A549 (cell line): ENCODE results near the gene AGTRAP. TPM values are rescaled to one million over a fixed set of nuclear protein-coding genes. Genes with fewer than 3 reads are reported as not detected.
A peak's percentile ranks its signal among the peaks of the same experiment; 100 is the strongest.

Experiments used
- ATAC-seq, 2 experiments: fragments of 200-7000 bp in 1 of 2; fragments of >200 bp in 1 of 2; cut with Nextera tagmentation in 1 of 2; cut with Tn5 transposase in 1 of 2; 3 replicates each; pipeline versions ENCODE4 v1.8.0 to v1.9.1; 2018 to 2020; ENCODE audit warnings: mild to moderate bottlenecking in 1 of 2, moderate library complexity in 1 of 2
- CTCF ChIA-PET: fragments of 300-600 bp; sonication (Branson Sonifier 250); formaldehyde crosslinking; extraction: SDS; loops from one replicate; lab custom pipeline; 2021; ENCODE audit warnings: antibody characterized with exemption, inconsistent platforms; lab: Yijun Ruan, JAX
- POLR2A ChIA-PET: fragments of 350-600 bp; formaldehyde crosslinking; extraction: SDS; loops from one replicate; lab custom pipeline; 2021; ENCODE audit warnings: antibody characterized with exemption, inconsistent platforms; lab: Yijun Ruan, JAX
- DNase-seq, 2 experiments: peaks; one replicate each; pipeline versions ENCODE4 v3.0.0 to v3.0.0-alpha.2; 2011 to 2016; ENCODE audit warnings: low read depth in 1 of 2, low spot score in 1 of 2
- FAIRE-seq: peaks from 2 replicates; lab custom pipeline; 2011; peaks lifted over from hg19 to GRCh38; lab: Jason Lieb, UNC
- H3K27ac ChIP-seq, 2 experiments: fragments of >200 bp; sonication (Bioruptor Twin); formaldehyde crosslinking; 3 replicates each; pipeline ENCODE4 v1.5.1; 2016 to 2017
- H3K4me1 ChIP-seq: fragments of >200 bp; sonication (Bioruptor Twin); formaldehyde crosslinking; 3 replicates; pipeline ENCODE4 v1.6.1; 2016
- H3K4me2 ChIP-seq: fragments of >200 bp; sonication (Bioruptor Twin); formaldehyde crosslinking; 3 replicates; pipeline ENCODE4 v1.6.1; 2016
- H3K4me3 ChIP-seq: fragments of >200 bp; sonication (Bioruptor Twin); formaldehyde crosslinking; 3 replicates; pipeline ENCODE4 v1.5.1; 2016
- H3K9me3 ChIP-seq: fragments of >200 bp; sonication (Bioruptor Twin); formaldehyde crosslinking; 3 replicates; pipeline ENCODE4 v1.6.1; 2016
- BHLHE40 ChIP-seq: IDR thresholded peaks from 2 replicates; pipeline ENCODE4 v1.6.1; 2012; ENCODE audit warnings: low read depth, low read length, inconsistent platforms
- CBX2 ChIP-seq: fragments of 200-600 bp; sonication (generic); IDR thresholded peaks from 2 replicates; pipeline ENCODE4 v1.6.1; 2016; ENCODE audit warnings: low read depth, mild to moderate bottlenecking, borderline replicate concordance
- CTCF ChIP-seq: fragments of >200 bp; sonication (Bioruptor Twin); formaldehyde crosslinking; IDR thresholded peaks from 3 replicates; pipeline ENCODE4 v1.5.1; 2016
- E2F6 ChIP-seq: IDR thresholded peaks from 2 replicates; pipeline ENCODE4 v1.6.1; 2012; ENCODE audit warnings: low read depth, borderline replicate concordance
- EHMT2 ChIP-seq: fragments of 200-600 bp; sonication (generic); IDR thresholded peaks from 2 replicates; pipeline ENCODE4 v1.6.1; 2016; ENCODE audit warnings: antibody characterized with exemption, low read depth, mild to moderate bottlenecking, moderate library complexity
- ELK1 ChIP-seq: fragments of 150-350 bp; IDR thresholded peaks from 2 replicates; pipeline ENCODE4 v1.6.1; 2014; ENCODE audit warnings: low read depth, mild to moderate bottlenecking, low read length
- ESRRA ChIP-seq: fragments of 150-350 bp; IDR thresholded peaks from 2 replicates; pipeline ENCODE4 v1.6.1; 2014; ENCODE audit warnings: mild to moderate bottlenecking, low read length, borderline replicate concordance
- FOSB ChIP-seq: fragments of 250-450 bp; sonication (Bioruptor Pico); IDR thresholded peaks from 2 replicates; pipeline ENCODE4 v1.5.0; 2020; ENCODE audit warnings: mild to moderate bottlenecking, moderate library complexity
- FOXS1 ChIP-seq: fragments of 250-450 bp; sonication (Bioruptor Pico); IDR thresholded peaks from 2 replicates; pipeline ENCODE4 v1.5.0; 2020; ENCODE audit warnings: mild to moderate bottlenecking, moderate library complexity
- GATA3 ChIP-seq: IDR thresholded peaks from 2 replicates; pipeline ENCODE4 v1.6.1; 2012; ENCODE audit warnings: borderline replicate concordance
- HDAC2 ChIP-seq: fragments of 200-600 bp; sonication (generic); IDR thresholded peaks from 2 replicates; pipeline ENCODE4 v1.6.1; 2016
- HEYL ChIP-seq: fragments of 250-450 bp; sonication (Bioruptor Pico); IDR thresholded peaks from 2 replicates; pipeline ENCODE4 v1.8.0; 2021; ENCODE audit warnings: mild to moderate bottlenecking, moderate library complexity
- HMGXB4 ChIP-seq: fragments of 250-450 bp; sonication (Bioruptor Pico); IDR thresholded peaks from 2 replicates; pipeline ENCODE4 v1.5.0; 2021; ENCODE audit warnings: mild to moderate bottlenecking, moderate library complexity, borderline replicate concordance
- KDM1A ChIP-seq: fragments of 200-600 bp; sonication (generic); IDR thresholded peaks from 2 replicates; pipeline ENCODE4 v1.6.1; 2016; ENCODE audit warnings: low read depth, mild to moderate bottlenecking
- MAFK ChIP-seq: fragments of 450-650 bp; IDR thresholded peaks from 2 replicates; pipeline ENCODE4 v1.6.1; 2014; ENCODE audit not compliant: partially characterized antibody
- MAZ ChIP-seq: fragments of 150-350 bp; IDR thresholded peaks from 2 replicates; pipeline ENCODE4 v1.6.1; 2014; ENCODE audit warnings: antibody characterized with exemption, low read depth, low read length, borderline replicate concordance
- MYC ChIP-seq: IDR thresholded peaks from 2 replicates; pipeline ENCODE4 v1.6.1; 2012; ENCODE audit warnings: mild to moderate bottlenecking, inconsistent platforms, low read length, improper control_type of control experiment, borderline replicate concordance
- NFE2L2 ChIP-seq: fragments of 150-350 bp; conservative IDR thresholded peaks from 2 replicates; pipeline ENCODE4 v1.6.1; 2014; ENCODE audit warnings: low read length
- NPAS2 ChIP-seq: fragments of 250-450 bp; sonication (Bioruptor Pico); IDR thresholded peaks from 2 replicates; pipeline ENCODE4 v1.8.0; 2022; ENCODE audit warnings: mild to moderate bottlenecking, moderate library complexity, borderline replicate concordance
- POLR2A ChIP-seq: IDR thresholded peaks from 2 replicates; pipeline ENCODE4 v1.6.1; 2012; ENCODE audit warnings: mild to moderate bottlenecking, low read length
- POLR2AphosphoS2 ChIP-seq: conservative IDR thresholded peaks from 2 replicates; pipeline ENCODE4 v1.6.1; 2012; ENCODE audit warnings: low read length, improper control_type of control experiment, inconsistent platforms
- RCOR1 ChIP-seq: fragments of 150-350 bp; IDR thresholded peaks from 2 replicates; pipeline ENCODE4 v1.6.1; 2014; ENCODE audit warnings: antibody characterized with exemption, low read length, low read depth
- RFX5 ChIP-seq: fragments of 450-650 bp; IDR thresholded peaks from 2 replicates; pipeline ENCODE4 v1.7.1; 2014; ENCODE audit warnings: antibody characterized with exemption, mild to moderate bottlenecking, moderate library complexity
- RNF2 ChIP-seq: fragments of 200-600 bp; sonication (generic); IDR thresholded peaks from 2 replicates; pipeline ENCODE4 v1.6.1; 2016; ENCODE audit warnings: low read depth, mild to moderate bottlenecking, antibody characterized with exemption, moderate library complexity, borderline replicate concordance
- TP53 ChIP-seq: fragments of 250-450 bp; sonication (Bioruptor Pico); IDR thresholded peaks from 2 replicates; pipeline ENCODE4 v1.5.0; 2021; ENCODE audit warnings: mild to moderate bottlenecking, moderate library complexity
- USF2 ChIP-seq: fragments of 450-650 bp; IDR thresholded peaks from 2 replicates; pipeline ENCODE4 v1.6.1; 2014; ENCODE audit warnings: antibody characterized with exemption
- ZNF302 ChIP-seq: fragments of 250-450 bp; sonication (Bioruptor Pico); IDR thresholded peaks from 2 replicates; pipeline ENCODE4 v1.9.0; 2021; ENCODE audit warnings: inconsistent platforms, mild to moderate bottlenecking, moderate library complexity
- WGBS: methylation state at CpG from one replicate; pipeline ENCODE4 v1.1.6; 2017; ENCODE audit errors: missing lambda C conversion rate; 5-methylcytosine and 5-hydroxymethylcytosine counted together
- polyA plus RNA-seq, 4 experiments: library from polyadenylated mRNA; depleted of rRNA in 3 of 4; stranded (reverse); fragments of >200 nt; fragmentation: RNase III in 1 of 4; extraction: RNeasy Plus Mini Kit Qiagen cat#74134 plus additional on column Dnase treatment in 1 of 4; gene quantifications; 2 replicates in 3 of 4; 3 replicates in 1 of 4; pipeline ENCODE4 v1.2.3, GENCODE V29; 2011 to 2017

AGTRAP gene
- polyA plus RNA-seq, 2 of the 4 experiments (the other 2 are of a cell fraction), result 26.9 to 57.5 TPM

GRCh38 chr1:11789126-11790067 lies 53.5 kb downstream of the AGTRAP start:
- FAIRE-seq, result no peak
- Histone ChIP-seq H3K9me3 (no peaks in the 10 kb centered on the region), H3K4me1 (peaks cover 22% of the 10 kb centered on the region), H3K4me2 (no peak overlapping the region), H3K4me3 (no peak overlapping the region), H3K27ac (no peak overlapping the region; a peak in 1 of 6 replicates)
- ChIA-PET CTCF (interaction anchor here (1.4 kb wide), 1 partner anchor 70 kb away, joined by 4 read pairs; no protein-coding TSS in a partner anchor), POLR2A (no interaction called here)
- 80% methylated on average over 5 of the region's 13 CpGs for WGBS
- no peak for ATAC-seq
- TF ChIP-seq EHMT2 (no peak), RCOR1 (no peak), MAZ (no peak), POLR2A (no peak), POLR2AphosphoS2 (no peak), NPAS2 (CRISPR knock-in tag) (no peak), NFE2L2 (no peak), HMGXB4 (CRISPR knock-in tag) (no peak), RFX5 (no peak), CBX2 (no peak), TP53 (no peak), KDM1A (no peak), ELK1 (no peak), FOSB (CRISPR knock-in tag) (no peak), USF2 (no peak), ESRRA (no peak), RNF2 (no peak), HDAC2 (no peak)
- DNase-seq, result no peak

- Histone ChIP-seq H3K9me3 (no peaks in the 10 kb centered on the region), H3K4me1 (peaks cover 22% of the 10 kb centered on the region), H3K27ac (peak overlapping the region in 1 of 2 experiments; percentile 60; a peak in 3 of 6 replicates), H3K4me2 (peak overlapping the region; percentile 21; the same call in 2 of the 3 replicates), H3K4me3 (no peak overlapping the region)
- FAIRE-seq (no peak), DNase-seq (no peak), ATAC-seq (no peak)
- WGBS, result 96% methylated on average over 16 of the region's 20 CpGs
- CTCF ChIA-PET, result no interaction called here
- POLR2A ChIA-PET, result interaction anchor here (0.6 to 1.0 kb wide), 2 partner anchors 16 to 909 kb away, joined by 3 to 4 read pairs; partner anchors contain the start of genes CLCN6 and MTHFR
- TF ChIP-seq BHLHE40 (no peak), MAZ (no peak), FOXS1 (CRISPR knock-in tag) (no peak), MYC (no peak), USF2 (no peak), CTCF (no peak), MAFK (no peak), GATA3 (no peak), ZNF302 (CRISPR knock-in tag) (no peak), RCOR1 (no peak), KDM1A (no peak), E2F6 (no peak), HEYL (no peak)
These were observed 54.4 kb downstream of the AGTRAP start for GRCh38 chr1:11790101-11790879.
